HG03135 (cell line): ENCODE measurements around the gene MYBPC2.

Source experiments
- ATAC-seq: cut with Tn5 transposase; IDR thresholded peaks from one replicate; pipeline ENCODE4 v1.9.1; 2021; ENCODE audit warnings: mild to moderate bottlenecking, moderate library complexity; ENCODE audit not compliant: unreplicated experiment

The MYBPC2 gene

DNA sequence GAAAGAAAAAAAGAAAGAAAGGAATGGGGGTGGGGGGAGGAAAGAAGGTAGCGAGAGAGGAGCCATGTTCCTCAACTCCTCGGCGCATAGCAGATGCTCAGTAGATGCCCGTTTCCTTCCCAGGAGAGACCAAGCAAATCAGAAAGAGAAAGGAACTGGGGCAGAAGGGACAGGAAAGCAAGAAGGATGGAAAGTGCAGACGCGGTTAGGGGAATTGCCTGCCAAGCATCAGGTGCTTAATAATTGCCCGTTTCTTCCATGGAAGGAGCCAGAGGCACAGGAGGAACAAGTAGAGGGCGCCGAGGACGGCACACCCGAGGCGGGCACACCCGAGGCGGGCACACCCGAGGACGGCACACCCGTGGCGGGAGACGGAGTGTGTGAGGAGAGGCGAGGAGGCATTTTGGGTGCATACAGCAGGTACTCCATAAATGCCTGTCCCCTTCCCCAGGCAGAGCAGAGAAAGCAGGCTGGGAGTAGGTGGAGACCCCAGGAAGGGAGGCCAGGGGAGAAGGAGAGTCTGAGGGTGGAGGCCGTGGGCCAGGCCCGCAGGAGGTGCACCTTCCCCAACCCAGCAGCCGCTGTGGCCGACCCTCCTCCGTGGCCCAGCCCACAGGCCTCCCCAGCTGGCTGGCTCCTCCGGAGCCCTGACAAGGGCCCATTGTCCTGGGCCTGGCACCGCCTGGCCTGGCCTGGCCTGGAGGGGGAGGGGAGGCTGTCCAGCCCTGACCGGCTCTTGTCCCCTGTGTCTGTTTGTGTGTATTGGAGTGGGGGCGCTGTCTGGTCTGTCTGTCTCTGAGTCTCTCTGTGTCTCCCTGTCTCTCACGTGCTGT lies 63.7 kb downstream of the MYBPC2 start:
- no peak for ATAC-seq

DNA sequence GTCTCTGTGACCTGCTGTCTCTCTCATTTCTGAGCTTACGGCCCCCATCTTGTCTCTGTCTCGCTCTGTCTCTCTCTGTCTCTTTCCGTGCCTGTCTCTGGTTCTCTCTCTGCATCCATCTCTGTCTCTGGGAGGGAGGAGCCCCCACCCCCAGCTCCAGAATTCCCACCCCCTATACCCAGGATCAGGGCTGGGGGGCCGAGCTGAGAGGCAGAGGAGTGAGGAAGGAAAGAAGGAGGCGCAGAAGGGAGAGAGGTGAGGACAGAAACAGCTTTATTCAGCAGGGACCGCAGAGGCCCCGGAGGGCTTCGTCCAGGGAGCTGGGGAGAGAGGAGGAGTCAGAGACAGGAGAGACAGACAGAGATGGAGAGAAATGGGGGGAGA lies 64.3 kb downstream of the MYBPC2 start:
- ATAC-seq: no peak

DNA sequence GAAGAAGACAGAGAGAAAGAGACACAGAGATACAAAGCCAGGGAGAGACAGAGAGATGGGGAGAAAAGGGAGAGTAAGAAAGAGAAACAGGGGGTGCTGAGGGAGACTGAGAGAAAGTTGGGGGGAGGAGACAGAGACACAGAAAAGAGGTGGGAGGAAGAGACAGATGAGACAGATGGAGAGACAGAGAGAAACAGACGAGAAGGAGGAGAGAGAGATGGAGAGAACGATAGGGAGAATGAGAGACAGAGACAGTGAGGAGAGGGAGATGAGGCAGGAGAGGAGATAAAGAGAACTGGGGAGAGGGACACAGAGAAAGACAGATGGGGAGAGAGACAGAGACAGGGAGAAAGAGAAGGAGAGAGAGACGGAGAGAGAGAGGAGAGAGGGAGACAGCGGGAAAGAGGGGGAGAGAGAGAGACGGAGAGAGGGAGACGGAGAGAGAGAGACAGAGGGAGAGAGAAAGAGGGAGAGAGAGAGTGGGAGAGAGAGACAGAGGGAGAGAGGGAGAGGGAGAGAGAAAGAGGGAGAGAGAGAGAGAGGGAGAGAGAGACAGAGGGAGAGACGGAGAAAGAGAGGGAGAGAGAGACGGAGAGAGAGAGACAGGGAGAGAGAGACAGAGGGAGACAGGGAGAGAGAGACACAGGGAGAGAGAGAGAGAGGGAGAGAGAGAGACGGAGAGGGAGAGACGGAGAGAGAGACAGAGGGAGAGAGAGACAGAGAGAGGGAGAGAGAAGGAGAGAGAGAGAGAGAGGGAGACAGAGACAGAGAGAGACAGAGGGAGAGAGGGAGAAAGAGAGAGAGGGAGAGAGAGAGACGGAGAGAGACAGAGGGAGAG lies 65.7 kb downstream of the MYBPC2 start:
- no peak for ATAC-seq

DNA sequence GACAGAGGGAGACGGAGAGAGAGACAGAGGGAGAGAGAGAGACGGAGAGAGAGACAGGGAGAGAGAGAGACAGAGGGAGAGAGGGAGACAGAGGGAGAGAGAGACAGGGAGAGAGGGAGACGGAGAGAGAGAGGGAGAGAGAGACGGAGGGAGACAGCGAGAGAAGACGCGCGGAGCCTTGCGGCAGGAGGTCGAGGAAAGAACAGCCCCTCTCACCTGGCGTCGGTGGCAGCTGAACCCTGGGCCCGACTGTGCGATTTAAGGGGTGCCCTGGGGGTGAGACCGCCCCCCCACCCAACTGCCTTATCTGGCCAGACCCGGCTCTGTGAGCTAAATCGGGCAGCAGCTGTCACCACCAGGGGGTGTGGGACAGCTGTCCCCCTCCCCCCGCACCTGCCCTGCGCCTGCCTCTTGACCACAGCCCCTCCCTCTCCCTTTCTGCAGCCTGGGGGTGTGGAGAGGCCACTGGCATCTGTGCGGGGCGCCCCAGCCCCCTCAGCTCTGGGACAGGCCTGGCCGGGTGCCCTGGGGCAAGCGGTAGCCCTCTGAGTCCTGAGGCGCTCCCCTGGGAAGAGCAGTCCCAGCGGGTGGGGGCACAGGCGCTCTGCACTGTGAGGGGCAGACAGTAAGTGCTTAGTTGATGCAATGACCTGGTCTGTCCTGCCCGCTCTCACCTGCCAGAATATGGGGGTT lies 67.5 kb downstream of the MYBPC2 start:
- ATAC-seq: no peak

DNA sequence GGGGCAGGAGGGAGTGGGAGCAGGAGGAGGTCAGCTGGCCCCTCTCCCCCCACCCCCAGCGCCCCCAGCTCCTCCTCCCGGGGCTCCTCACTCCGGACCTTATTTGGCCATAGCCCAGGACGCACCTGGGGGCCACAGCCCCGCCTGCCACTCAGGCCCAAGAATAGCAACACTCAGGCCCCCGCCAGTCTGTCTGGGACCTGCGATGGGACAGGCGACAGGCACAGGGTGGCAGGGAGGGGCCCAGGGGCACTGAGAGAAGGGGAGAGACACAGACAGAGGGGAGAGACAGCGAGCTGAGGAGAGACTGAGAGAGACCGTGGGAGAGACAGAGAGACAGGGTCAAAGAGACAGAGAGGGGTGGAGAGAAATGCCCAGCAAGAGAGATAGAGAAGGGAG lies 68.1 kb downstream of the MYBPC2 start:
- ATAC-seq: no peak

DNA sequence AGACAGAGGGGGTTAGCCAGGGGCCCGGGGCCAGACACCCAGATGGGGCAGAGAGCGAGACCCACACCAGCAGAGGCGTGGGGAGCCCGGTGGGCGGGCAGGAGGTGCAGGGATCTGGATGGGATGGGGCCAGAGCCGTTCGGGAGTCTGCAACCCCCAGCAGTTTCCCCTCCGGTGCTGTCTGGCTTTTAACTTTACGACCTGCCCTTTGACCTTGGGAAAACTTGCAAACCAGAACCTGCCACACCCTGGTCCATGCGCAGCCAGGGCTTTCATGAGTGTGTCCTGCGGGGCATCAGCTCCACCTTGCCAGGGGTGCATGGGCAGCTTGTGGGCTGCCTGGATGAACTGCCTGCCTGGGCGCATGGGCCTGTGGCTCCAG lies 68.5 kb downstream of the MYBPC2 start:
- no peak for ATAC-seq

DNA sequence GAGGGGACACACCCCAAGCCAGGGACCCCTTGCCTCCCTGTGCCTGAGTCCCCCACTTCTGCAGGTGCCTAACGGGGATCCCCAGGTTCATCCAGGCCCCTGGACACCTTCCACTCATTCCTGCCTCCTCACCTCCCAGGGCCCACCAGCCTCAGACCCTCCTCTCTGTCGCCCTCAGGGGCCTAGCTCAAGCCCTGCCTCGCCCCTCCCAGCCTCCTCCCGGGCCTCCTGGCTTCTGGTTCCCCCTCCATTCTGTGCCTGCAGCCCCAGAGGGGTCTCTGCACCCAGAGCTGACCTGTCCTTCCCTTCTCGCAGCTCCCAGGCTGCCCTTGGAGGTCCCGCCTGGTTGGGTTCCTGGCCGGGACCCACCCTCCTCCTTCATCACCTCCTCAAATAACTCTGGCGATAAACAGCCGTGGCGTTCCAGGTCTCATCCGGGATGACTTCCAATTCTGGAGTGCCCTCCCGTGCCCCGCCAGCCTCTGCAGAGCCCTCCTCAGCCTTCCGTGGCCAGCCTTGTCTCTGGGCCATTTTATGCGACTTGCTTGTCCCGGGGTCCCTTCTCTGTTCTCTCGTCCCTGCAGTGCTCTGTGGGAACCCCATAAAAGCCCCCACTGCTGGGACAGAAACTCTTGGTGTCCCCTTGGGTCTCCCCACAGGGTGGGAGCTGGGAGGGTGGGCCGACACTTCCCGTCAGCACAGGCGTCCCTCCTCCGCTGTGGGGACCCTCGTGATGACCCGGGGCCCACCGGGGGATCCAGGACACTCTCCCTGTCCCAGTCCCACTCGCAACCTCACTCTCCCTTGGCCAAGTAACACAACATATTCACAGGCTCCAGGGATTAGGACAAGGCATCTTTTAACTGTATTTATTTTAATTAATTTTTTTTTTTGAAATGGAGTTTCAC lies 69.1 kb downstream of the MYBPC2 start:
- ATAC-seq: no peak

DNA sequence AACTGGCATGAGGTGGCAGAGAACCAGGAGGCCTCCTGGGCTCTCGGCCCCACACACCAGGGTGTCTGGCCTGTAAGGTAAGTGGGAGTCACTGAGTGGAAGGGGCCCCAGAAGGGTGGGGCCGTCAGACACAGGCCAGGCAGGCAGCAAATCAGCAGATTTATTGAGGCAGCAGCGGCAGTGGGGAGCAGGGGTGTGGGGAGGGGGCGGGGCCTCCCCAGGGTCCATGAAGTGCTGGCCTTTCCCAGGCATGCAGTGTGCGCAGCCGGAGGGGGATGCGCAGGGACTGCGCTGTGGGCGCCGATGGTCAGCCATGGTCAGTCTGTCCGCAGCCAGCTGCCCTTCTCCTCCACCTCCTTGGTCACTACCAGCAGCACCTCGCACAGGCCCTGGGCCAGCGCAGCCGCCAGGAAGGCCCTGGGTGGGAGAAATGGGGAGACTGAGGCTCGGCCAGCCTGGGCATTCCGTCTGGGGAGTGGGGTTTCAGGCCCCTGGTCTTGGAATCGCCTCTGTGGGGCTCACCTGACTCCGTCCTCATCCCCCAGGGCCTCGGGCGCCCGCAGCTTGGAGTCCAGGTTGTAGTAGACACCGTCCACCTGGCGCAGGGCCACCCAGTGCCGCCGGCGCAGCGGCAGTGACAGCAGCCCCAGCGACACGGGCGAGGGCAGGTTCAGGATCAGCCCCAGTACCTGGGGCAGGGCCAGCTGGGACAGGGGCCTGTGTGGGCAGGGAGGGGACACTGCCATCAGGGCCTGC lies 73.3 kb downstream of the MYBPC2 start:
- no peak for ATAC-seq

DNA sequence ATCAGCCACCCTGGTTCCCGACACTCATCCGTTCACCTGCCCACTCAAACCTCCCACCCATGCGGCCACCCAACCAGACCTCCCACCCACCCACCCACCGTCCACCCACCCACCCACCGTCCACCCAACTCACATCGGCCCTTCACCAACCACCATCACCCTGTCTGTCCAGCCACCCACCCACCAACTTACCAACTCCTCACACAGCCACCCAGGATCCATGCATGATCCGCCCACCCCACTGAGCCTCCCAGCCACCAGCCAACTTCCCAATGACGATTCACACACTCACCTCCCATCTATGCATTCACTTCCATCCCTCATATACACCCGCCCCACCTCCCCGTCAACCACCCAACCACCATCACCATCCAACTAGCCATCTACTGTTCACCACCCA lies 74.0 kb downstream of the MYBPC2 start:
- ATAC-seq: no peak

DNA sequence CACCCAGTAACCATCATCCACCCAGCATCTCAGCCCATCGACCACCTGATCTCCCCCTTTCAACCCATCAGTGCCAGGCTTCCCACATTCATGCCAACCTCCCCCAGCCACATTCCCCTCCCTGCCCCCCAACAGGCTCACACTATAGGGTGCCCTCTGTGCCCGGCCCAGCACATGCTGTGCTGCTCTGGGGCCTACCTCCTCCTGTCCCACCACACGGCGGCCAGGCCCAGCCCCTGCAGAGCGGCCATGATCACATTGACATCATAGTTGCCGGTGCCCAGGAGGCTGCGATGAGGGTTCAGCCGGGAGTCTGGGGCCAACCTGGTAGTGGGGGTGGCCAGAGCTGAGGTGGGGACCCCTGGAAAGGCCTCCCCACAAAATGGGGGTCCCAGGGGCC lies 74.7 kb downstream of the MYBPC2 start:
- ATAC-seq: no peak

DNA sequence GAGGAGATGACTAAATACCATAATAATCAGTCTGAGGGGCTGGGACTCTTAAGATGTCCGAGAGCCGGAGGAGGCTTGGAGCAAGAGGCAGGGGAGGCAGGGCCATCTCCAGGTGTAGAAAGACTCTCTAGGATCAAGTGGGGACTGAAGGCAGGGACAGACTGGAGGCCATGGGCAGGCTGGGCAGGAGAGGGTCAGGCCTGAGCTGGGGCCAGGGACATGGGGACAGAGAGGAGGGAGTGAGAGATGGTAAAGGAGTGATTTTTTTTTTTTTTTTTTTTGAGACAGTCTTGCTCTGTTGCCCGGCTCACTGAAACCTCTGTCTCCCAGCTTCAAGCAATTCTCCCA lies 76.1 kb downstream of the MYBPC2 start:
- ATAC-seq: no peak

DNA sequence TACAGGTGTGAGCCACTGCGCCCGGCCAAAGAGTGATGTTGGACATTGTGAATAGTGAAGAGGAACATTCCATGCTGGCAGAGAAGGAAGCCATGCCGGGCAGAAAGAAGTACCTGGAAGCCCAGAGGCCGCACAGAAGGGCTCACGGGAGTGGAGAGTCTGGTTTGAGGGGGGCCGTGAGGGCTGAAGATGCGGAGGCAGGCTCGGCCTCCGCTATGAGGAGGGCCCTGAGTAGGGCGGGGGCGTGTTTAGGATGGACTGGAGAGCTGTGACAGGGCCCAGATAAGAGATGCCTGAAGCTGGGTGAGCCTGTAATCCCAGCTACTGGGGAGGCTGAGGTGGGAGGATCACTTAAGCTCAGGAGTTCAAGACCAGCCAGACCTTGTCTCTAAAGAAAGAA lies 76.7 kb downstream of the MYBPC2 start:
- no peak for ATAC-seq

DNA sequence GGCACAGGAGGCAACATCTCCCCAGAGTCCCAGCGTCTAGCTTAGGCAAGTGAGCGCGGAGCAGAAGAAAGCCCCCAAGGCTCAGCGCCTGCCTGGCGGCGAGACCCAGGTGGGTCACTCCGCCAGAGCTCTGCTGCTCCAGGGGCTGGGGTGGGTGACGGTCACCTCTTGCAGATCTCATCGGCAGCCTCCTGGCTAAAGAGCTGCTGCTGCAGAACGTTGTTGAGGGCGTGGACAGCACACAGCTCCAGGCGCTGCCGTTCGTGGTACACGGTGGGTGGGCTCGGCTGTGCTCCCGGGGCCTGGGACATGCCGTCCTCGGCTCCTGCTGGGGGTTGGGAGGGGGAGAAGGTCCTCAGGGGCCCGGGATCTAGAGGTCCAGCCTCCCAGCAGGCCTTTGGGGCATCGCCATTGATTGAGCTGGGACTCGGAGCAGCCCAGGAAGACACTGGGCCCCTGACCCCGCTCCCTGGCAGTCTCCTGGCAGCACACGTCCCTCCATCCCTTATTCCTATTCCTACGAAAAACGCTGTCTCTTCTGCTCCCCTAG lies 77.5 kb downstream of the MYBPC2 start:
- ATAC-seq: no peak

DNA sequence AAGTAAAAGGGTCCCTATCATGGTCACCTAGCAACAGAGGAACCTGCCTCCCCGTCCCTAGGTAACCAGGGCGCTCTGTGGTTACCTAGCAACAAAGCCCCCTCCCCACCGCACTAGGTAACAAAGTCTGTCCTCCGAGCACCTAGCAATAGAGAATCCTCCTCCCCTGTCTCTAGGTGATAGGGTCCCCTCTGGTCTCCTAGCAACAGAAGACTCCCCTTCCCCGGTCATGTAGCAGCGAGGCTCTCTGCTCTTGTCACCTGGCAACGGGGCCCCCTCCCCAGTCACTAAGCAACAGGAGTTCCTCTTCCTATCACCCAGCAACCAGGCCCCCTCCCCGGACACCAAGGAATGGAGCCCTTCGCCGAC lies 78.0 kb downstream of the MYBPC2 start:
- no peak for ATAC-seq

DNA sequence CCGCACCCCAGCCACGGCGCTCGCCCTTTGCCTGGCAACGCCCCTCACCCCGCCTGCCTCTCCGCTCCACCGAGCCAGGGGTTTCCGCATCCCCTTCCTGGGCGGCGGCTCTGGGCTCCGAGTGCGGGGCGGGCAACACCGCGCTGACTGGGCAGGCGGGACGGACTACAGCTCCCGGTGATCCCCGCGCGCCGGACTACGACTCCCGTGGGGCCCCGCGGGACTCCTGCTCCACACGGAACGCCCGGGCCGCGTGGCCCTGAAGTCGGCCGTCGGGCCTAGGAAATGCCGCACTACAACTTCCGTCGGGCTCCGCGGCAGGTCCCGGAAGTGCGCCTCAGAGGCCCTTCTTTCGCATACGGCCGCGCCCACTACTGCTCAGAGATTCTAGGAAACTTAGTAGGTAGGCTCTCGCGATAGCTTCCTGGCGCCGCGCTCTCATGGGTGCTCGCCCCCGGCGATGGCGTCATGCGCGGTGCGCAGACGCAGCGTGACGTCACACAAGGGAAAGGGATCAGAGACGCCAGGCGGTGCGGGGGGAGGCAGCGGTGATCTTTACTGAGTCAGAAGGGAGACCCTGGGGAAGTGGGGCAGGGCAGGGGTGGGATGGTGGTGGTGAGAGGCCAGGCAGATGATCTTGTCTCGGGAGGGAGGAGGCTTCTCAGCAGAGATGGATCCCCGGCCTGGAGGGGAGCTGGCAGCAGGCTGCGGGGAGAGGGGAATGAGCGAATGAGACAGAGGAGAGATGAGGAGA lies 78.6 kb downstream of the MYBPC2 start, which contains the start of gene JOSD2:
JOSD2 (minus strand) TSS at position 123 of the 754 bp plus-strand sequence. CDS start 760 bp downstream, outside the sequence.
- peak; percentile 88 for ATAC-seq

DNA sequence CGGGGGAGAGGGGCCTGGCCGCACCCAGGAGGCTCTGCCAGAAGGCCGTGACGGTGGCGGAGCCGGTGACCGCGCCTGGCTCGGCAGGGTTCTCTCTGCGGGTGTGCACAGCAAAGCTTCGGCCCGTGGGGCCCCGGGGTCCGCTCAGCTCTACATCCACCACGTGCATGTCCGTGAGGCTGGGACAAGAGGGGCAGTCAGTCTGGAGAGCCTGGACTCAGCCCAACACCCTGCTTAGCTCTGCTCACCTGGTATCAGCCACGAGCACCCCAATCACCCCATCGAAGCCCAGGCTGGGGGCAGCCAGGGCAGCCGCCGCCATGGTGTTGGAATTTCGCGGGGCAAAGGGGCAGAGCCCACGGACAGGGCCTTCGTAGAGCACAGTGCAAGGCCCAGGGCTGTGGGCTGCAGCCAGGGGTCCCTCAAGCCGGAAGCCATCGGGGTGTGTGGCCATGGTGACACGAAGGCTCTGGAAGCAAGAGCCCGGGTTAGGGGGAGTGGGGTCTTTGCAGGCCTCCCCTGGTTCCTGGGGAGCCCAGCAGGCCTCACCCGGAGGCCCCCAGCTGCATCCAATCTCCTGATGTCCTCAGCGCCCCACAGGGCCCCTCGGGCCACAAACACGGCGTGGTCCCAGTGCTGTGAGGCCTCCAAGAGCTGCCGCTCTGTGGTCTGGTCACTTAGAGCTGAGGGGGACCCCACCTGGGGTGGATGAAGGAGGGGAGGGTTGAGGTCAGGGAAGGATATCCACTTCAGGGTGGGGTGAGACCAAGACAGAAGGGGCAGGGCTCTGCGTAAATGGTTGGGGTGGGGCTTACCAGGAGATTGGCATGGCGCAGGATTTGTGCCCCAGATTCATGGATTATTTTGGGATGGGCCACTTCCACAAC lies 79.7 kb downstream of the MYBPC2 start:
- ATAC-seq: no peak

DNA sequence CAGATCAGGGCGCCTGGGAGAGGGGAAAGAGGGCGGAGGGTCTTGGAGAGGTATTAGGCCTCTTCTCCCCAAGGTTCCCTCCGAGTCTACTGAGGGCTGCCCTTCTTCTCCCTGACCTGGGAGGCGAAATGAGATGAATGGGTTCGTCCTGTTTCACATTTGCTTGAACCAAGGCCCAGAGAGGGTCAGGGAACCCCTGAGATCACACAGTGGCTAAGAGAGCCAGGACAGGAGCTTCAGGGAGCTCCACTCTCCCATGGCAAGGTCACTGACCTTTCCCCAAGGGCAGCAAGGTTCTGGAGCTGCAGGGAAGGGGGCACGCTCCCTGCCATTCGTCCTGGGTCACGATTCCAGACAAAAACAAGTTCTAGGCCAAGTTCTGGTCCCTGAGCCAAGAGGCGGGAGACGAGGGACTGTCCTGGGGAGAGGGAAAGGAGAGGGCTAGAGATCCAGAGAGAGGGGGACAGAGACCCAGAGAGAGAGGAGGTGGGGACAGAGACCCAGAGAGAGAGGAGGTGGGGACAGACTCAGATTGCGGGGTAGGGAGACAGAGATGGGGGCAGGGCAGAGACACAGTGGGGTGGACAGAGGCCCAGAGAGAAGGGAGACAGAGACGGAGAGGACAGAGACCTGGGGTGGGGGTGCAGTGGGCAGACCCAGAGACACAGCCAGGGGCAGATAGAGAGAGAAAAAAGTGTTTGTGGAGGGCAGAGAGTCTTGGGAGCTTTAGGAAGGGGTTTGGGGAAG lies 80.5 kb downstream of the MYBPC2 start:
- no peak for ATAC-seq
